HL-60/S4 treated with retinoic acid at 250 ng/mL for 4 days and 3 days (cell line): Measurements from ENCODE around the gene MAP7D1.
"Not testable (repeated sequence)": the region's sequence is repeated elsewhere in the genome, so short reads cannot be mapped to it uniquely, and the experiment has no call there.

ENCODE experiments used
- in situ Hi-C: fragments of 300-500 bp; cut with MboI; formaldehyde crosslinking; loops from 2 replicates; pipeline ENCODE4 v1.7.0; 2022; ENCODE audit warnings: low sequenced_read_pairs

MAP7D1 gene

DNA sequence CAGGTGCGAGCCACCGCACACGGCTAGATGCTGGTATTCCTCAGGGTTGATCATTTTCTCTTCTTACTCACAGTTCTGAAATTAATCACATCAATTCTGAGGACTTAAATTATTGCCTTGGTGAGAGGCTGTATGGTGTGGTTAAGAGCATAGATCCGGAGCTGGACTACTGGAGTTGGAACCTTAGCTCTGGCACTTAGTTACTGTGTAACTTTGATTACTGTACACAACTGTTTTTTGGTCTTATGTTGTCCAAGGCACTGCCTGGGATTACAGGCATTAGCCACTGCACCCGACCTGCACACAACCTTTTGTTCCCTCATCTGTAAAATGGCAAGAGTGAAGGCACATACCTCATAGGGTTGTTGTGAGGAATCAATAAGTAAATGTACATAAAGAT is 42.7 kb downstream of the MAP7D1 start:
- in situ Hi-C loops, result no loop called here

DNA sequence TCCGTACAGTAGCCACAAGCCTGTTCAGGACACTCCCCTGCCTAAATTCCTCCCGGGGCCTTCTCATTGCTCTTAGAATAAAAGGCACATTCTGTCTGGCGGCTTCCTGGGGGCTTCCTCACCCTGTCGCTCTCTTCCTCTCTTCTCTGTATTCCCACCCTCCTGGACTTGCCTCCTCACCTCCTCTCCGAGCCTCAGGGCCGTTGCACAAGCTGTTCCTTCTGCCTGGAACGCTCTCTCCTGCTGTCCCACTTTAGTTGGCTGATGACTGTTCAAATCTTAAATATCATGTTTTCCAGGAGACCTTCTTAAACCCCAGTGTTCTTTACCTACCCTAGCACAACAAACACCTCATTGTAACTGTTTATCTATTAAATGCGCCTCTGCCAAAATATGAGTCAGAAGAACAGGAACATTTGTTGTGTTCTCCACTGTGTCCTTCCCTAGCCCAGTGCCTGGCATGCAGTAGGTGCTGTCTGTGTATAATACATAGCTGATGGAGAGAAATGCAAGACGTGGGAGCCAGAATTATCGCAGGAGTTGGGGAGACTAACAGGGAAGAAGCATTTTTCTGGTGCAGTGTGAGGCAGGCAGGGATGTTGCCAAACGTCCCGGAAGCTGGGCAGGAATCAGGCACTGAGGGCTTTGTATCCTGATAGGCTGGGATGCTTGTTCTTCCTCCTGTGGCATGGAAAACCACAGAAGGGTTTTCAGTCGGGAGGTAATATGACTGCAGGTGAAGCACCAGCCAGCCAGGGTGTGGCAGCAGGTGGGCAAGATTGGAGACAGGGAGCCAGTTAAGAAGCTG is 44.2 kb downstream of the MAP7D1 start:
- in situ Hi-C loops, result no loop called here

DNA sequence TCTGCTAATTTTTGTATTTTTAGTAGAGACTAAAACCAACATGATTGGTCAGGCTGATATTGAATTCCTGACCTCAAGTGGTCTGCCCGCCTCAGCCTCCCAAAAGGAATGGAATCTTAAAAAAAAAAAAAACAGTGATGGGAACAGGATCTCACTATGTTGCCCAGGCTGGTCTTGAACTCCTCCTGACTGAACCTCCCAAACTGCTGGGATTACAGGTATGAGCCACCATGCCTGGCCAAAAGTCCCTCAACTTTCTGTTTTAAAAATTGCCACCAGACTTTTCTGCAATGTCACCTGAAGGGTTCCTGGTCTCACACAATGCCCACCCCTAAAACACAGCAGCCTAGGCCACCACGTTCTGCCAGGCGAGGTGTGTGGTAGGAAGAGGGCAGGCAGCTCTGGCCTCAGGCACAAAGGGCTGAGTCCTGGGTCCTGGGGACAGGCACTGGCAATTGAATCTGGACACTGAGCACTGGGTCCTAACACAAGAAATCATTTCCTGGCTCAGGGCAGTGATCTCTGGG is 47.1 kb downstream of the MAP7D1 start:
- in situ Hi-C loops, result no loop called here

DNA sequence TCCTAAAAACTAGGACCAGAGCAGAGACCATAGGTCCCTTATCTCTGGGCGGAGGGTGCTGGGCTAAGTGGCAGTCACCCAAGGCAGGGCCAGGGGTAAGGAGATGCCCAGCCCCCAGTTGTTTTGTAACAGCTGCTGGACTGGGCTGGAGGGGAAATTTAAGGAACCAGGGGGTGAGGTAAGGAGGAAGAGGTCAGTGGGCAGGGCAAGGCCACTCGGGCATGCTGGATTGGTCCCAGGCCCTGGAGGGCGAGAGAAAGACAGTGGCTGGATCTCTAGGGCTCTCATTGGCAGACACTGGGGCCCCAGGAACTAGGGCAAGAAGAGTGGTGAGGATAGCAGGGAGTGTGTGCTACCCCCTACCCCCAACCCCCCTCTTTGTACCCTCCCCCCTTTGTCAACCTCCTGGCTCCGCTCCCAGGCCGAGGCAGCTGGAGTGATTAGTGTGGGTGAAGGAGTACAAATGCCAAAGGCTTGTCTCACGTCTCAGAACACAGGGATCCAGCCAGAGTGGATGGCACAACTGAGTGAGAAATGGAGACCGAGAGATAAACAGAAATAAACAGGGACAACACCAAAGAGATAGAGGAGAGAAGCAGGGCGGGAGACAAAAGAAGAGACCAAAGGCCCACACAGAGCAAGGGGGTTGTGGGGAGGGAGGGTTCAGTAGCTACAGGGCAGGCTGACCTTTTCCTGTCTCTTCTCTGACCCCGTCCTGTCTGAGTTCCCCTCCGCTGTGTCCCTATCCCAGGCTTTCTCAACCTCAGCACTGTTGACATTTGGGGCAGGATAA is 47.8 kb downstream of the MAP7D1 start:
- in situ Hi-C loops, result no loop called here

DNA sequence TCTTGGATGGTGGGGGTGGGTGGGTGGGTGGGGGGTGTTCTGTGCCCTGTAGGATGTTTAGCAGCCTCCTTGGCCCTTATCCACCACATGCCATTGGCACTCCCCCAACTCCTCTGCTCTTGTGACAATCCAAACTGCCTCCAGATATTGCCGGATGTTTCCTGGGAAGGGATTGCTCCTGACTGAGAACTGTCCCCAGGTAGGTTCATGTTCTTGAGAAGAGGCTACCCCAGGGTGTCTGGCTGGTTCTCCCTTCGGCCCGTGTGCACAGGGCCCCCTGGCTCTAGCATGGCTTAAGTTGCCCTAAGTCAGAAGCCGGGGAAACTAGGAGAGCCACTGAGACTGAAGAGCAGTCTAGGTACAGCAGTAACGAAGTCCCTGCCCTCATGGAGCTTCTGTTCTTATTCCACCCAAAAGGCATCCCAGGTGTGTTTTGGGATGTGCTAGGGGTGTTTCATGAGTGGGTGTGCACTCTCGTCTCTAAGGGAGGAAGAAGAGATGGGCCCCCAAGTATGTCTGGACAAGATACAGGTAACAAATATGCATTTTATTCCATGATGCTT is 48.5 kb downstream of the MAP7D1 start:
- in situ Hi-C loops, result no loop called here

DNA sequence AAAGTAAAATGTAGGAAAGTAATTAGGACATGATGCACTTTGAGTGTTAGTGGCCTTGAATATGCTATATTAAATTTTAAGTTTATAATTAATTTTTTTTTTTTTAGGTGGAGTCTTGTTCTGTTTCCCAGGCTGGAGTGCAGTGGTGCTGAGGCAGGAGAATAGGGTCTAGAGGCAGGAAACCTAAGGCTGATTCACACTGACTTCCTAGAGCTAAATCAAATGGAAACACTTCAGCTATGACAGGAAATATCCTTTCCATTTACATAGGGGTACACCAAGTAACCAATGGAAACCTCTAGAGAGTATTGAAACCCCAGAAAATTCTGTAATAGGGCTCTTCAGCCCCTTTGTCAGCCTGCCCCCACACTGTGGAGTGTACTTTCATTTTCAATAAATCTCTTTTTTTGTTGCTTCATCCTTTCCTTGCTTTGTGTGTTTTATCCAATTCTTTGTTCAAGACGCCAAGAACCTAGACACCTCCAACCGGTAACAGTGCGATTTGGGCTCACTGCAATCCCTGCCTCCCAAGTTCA is 50.4 kb downstream of the MAP7D1 start:
- in situ Hi-C loops, result no loop called here

DNA sequence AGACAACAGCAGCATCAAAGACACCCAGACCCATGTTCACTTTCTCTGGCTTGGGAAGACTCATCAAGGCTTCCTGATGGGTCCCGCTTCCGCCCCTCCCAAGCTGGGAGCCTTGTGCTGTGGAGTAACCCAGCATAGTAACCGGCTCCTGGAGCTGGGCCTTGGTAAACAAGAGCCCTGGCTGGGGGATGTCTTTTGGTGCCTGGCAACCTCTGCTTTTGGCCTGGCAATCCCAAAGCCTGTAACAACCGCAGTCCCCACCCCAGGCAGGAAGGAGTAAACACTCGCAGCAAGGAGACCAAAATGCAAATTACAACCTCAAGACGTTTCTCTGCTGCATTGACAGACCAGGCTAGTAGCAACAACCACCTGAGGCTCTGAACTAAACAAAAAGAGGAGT is 51.4 kb downstream of the MAP7D1 start:
- in situ Hi-C loops, result no loop called here

DNA sequence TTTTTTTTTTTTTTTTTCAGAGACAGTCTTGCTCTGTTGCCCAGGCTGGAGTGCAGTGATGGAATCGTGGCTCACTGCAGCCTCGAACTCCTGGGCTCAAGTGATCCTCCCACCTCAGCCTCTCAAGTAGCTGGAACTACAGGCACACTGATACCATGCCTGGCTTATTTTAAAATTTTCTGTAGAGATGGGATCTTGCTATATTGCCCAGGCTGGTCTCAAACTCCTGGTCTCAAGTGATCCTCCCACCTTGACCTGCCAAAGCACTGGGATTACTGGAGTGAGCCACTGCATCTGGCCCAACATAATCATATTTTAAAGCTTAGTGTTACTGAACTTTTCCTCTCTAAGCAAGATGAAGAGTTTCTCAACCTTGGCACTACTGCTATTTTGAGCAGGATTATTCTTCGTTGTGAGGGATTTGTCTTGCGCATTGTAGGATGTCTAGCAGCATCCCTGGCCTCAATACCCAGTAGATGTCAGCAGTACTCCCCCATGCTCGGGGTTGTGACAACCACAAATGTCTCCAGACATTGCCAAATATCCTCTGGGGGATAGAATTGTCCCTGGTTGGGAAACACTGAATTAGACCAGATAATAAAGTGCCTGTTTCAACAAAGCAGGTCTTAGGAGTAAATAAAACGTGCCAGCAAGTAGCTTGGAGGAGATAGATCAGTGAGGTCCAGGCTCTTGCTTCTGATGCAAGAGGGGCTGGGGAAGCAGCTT is 53.2 kb downstream of the MAP7D1 start:
- in situ Hi-C loops, result no loop called here

DNA sequence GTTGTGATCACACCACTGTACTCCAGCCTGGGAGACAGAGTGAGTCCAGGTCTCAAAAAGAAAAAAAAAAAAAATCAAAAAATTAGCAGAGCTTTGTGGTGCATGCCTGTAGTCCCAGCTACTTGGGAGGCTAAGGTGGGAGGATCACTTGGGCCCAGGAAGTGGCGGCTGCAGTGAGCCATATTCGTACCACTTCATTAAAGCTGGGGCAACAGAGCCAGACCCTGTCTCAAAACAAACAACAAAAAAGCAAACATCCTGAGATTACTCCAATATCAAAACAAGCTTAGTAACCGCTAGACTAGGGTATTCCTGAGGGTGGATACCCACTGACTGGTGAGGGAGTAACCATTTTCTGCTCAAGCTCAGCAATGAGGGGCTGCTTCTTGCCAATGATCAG is 55.3 kb downstream of the MAP7D1 start:
- in situ Hi-C loops, result no loop called here

DNA sequence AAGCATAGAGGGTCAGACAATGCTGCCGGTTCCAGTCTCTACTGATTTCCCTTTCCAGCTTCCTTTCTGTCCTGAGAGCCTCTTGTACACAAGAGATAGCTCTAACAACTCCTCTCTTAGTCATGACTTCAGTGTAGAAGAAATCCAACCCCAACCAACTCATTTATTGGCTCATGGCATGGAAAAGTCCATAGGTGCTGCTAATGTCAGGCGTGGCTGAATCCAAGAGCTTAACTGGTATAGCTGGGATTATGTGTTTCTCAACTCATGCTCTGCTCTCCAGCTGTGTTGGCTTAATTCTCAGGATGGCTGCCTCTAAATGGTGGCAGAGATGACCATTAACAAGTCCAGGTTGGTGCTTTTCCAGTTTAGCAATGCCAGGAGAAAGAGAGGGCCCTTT is 55.9 kb downstream of the MAP7D1 start:
- in situ Hi-C loops, result no loop called here

DNA sequence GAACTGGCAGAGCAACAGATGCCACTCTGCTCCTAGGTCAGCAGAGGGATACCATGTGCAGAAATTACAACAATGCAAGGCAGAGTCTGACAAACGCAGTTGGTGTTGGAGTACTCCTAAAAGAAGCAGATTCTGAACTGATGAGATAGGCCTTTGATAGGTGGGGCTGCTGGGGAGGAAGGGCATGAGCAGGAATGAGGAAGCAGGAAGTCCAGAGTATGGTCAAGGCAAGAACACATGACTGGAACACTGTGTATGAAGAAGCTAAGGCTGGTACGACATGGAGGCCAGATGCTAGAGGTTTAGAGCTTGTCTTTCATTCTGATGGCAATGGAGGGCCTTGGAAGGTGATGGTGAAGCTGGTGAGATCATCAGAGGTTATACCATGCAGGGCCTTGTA is 56.8 kb downstream of the MAP7D1 start:
- in situ Hi-C loops, result no loop called here

DNA sequence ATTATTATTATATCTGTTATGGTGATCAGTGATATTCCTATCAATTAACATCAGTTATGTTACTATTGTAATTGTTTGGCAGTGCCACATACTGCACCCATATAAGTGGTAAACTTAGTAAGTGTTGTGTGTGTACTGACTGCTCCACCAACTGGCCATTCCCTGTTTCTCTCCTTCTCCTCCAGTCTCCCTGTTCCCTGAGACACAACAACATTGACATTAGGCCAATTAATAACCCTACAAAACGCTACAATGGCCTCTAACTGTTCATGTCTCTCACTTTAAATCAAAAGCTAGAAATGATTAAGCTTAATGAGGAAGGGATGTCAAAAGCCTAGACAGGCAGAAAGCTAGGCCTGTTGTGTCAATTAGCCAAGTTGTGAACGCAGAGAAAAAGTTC is 61.7 kb downstream of the MAP7D1 start:
- in situ Hi-C loops, result no loop called here

DNA sequence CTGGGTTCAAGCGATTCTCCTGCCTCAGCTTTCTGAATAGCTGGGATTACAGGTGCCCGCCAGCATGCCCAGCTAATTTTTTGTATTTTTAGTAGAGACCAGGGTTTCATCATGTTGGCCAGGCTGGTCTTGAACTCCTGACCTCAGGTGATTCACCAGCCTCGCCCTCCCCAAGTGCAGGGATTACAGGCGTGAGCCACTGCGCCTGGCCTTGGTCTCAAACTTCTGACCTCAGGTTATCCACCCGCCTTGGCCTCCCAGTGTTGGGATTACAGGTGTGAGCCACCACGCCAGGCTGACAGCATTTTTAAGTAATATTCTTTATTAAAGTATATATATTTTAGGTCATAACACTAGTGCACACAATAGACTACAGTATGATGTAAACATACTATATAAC is 65.9 kb downstream of the MAP7D1 start:
- in situ Hi-C loops, result not testable (repeated sequence)

DNA sequence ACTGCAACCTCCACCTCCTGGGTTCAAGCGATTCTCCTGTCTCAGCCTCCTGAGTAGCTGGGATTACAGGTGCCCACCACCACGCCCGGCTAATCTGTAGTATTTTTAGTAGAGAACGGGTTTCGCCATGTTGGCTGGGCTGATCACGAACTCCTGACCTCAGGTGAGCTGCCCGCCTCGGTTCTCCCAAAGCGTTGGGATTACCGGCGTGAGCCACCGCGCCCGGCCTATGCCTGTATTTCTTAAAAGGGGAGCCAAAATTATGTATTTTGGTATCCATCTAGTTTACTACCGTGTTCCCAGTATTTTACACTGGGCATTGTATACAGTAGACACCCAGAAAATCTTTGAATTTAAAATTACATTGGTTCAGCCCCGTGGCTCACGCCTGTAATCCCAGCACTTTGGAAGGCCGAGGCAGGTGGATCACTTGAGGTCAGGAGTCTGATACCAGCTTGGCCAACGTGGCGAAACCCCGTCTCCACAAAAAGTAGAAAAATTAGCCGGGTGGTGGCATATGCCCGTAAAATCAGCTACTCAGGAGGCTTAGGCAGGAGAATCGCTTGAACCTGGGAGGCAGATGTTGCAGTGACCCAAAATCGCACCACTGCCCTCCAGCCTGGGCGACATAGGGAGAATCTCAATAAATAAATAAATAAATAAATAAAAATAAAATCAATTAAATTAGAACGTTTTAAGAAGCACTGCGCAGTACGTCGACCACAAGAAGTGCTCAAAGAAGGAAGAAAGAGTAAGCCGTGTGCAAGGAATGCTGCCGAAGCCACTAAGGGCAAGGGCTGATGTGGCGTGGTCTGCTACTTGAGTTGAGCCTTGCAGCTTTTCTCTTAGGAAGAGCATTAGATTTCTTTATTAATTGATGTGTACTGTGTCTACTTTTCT is 66.8 kb downstream of the MAP7D1 start:
- in situ Hi-C loops, result no loop called here

DNA sequence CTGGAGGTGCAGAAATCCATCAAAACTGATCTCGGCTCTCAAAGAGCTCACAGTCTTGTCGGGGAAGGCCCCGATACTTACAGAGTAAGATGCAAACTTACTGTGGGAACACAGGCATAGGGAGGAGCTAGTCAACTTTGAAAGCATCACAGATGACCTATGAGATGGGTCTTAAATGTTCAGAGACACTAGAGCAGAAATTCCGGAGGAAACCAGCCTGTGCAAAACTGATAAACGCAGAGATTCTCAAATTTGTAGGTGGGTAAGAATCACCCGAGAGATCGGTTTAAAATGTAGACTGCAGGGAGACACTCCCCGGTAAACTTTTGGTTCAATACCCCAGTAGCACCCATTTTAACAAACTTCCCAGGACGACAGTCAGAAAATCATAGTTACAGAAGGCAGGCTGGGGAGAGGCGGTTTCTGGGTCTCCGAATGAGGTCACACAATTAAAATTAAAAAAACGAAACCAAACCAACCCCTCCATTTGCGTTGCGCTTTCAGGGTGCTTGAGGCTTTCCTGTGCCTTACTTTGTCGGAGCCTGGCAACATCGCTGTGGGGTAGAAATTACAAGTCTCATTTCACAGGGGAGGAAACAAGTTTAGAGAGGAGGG is 67.5 kb downstream of the MAP7D1 start:
- in situ Hi-C loops, result no loop called here

DNA sequence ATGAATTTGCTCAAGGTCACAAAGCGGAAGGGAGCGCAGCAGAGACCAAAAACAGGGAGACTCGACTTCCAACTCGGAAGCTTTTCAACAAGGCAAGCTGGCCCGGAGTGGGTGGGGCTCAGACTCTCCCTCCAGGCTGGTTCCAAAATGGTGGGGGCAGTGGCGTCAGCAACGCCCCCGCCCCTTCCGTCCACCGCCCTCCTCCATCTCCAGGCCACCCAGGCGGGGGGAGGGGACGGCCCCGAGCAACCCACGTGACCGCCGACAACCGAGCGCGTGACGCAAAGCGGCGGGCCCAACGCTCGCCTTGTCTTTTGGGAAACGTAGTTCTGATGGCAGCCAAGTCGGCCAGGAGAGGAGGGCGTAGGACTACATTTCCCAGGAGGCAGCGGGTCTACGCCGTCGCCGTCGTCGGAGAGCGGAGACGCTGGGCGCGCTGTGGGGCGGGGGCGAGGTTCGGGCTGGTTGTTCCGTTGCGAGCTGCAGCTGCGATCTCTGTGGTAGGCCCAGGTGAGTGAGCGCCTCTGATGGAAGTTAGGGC is 68.1 kb downstream of the MAP7D1 start, which contains the start of gene THRAP3:
Gene THRAP3 (plus strand): TSS at position 448 of the 541 bp plus-strand sequence. CDS start 58,121 bp downstream, outside the sequence.
- in situ Hi-C loops, result no loop called here

DNA sequence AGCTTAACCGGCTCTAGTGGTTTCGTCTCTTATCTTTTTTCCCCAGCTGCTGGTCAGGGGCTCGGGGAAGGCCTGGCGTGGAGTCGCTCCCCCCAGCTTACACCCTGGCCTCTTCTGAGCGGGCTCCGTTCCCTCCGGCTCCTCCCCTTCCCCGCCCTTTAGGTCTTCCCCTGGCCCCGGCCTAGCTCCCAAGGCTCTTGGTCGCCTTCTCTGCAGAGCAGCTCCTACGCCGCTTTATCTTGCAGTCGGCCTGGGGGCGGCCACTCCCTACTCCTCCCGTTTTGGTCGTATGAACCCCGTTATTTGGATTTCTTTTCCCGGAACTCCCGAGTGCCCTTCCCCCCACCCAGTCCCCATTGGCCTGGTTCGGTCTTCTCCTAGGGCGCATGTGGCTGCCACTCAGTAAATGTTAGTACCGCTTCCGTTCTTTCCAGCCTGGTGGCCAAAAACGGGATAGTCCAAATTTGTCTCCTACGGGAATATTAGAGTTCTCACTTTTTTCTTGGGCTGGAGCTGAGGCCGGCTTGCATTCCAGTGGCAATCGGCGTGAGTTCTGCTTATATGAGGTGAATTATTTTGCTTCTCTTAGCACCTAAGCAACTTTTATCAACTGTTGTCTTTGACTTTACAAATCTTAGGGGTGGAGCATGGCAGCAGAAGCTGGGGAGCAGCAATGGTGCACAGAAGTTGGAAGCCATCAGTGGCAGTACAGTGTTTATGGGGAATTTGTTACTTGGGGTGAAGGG is 68.8 kb downstream of the MAP7D1 start:
- in situ Hi-C loops, result no loop called here

DNA sequence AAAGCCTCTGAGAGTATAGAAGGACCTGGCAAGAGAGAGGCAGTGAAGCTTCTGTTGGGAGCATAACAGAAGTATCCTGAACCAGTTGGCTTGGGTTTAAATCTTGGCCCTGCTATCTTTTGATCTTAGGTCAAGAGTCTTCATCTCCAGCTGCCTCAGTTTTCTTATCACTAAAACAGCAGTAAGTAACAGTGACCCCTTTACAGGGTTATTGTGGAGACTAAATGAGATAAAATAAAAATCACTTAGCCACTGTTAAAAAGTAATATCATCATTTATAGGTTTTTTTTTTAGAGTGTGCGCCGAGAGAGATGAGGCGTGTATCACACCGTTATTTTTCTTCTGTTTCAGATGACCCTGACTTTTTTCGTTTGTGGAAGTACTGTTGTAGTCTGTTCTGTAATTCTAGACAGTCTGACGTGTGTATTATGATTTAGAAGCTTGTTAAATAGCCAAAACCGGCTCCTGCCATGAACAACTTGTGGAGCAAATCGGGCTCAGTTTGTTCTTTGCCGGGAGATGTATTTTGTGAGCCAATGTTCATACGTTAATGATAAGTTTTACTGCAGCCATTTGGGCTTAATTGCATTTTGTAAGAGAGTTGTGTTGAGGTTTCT is 69.4 kb downstream of the MAP7D1 start:
- in situ Hi-C loops, result no loop called here
